Measurements from ENCODE around the gene HPRT1.

DNA sequence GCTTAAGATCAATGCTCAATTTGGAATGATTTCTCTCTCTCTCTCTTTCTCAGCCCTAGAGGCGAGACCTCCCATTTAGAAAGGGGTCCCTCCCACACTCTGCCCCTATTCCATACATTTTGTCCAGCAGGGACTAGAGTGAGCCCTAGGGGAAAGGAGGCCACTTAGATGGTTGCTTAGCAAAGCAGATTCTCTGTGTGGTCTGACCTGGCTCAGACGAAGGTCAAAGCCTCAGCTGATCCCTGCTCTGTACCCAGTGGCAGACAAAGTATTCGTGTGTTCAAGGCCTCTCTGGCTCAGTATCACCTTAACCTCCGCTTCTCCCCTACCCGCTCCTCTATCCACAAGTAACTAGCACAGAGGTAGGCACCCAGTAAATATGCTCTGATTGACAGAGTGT, 78.4 kb downstream of the HPRT1 start:
- TF ChIP-seq, protein P1, sequence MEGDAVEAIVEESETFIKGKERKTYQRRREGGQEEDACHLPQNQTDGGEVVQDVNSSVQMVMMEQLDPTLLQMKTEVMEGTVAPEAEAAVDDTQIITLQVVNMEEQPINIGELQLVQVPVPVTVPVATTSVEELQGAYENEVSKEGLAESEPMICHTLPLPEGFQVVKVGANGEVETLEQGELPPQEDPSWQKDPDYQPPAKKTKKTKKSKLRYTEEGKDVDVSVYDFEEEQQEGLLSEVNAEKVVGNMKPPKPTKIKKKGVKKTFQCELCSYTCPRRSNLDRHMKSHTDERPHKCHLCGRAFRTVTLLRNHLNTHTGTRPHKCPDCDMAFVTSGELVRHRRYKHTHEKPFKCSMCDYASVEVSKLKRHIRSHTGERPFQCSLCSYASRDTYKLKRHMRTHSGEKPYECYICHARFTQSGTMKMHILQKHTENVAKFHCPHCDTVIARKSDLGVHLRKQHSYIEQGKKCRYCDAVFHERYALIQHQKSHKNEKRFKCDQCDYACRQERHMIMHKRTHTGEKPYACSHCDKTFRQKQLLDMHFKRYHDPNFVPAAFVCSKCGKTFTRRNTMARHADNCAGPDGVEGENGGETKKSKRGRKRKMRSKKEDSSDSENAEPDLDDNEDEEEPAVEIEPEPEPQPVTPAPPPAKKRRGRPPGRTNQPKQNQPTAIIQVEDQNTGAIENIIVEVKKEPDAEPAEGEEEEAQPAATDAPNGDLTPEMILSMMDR (IDR thresholded peaks at IDR 0.05): no peak
- TF ChIP-seq, protein P2, sequence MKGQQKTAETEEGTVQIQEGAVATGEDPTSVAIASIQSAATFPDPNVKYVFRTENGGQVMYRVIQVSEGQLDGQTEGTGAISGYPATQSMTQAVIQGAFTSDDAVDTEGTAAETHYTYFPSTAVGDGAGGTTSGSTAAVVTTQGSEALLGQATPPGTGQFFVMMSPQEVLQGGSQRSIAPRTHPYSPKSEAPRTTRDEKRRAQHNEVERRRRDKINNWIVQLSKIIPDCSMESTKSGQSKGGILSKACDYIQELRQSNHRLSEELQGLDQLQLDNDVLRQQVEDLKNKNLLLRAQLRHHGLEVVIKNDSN (CRISPR knock-in tag; IDR thresholded peaks at IDR 0.05): no peak
- TF ChIP-seq, protein P3, sequence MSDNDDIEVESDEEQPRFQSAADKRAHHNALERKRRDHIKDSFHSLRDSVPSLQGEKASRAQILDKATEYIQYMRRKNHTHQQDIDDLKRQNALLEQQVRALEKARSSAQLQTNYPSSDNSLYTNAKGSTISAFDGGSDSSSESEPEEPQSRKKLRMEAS (CRISPR knock-in tag; IDR thresholded peaks at IDR 0.05): no peak
- TF ChIP-seq, protein P4, sequence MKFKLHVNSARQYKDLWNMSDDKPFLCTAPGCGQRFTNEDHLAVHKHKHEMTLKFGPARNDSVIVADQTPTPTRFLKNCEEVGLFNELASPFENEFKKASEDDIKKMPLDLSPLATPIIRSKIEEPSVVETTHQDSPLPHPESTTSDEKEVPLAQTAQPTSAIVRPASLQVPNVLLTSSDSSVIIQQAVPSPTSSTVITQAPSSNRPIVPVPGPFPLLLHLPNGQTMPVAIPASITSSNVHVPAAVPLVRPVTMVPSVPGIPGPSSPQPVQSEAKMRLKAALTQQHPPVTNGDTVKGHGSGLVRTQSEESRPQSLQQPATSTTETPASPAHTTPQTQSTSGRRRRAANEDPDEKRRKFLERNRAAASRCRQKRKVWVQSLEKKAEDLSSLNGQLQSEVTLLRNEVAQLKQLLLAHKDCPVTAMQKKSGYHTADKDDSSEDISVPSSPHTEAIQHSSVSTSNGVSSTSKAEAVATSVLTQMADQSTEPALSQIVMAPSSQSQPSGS (CRISPR knock-in tag; IDR thresholded peaks at IDR 0.05; ENCODE audit: borderline replicate concordance, low read depth): no peak
- no peak for TF ChIP-seq NFYB (CRISPR knock-in tag; conservative IDR thresholded peaks at IDR 0.05; ENCODE audit: low read depth)
- TF ChIP-seq, protein P5, sequence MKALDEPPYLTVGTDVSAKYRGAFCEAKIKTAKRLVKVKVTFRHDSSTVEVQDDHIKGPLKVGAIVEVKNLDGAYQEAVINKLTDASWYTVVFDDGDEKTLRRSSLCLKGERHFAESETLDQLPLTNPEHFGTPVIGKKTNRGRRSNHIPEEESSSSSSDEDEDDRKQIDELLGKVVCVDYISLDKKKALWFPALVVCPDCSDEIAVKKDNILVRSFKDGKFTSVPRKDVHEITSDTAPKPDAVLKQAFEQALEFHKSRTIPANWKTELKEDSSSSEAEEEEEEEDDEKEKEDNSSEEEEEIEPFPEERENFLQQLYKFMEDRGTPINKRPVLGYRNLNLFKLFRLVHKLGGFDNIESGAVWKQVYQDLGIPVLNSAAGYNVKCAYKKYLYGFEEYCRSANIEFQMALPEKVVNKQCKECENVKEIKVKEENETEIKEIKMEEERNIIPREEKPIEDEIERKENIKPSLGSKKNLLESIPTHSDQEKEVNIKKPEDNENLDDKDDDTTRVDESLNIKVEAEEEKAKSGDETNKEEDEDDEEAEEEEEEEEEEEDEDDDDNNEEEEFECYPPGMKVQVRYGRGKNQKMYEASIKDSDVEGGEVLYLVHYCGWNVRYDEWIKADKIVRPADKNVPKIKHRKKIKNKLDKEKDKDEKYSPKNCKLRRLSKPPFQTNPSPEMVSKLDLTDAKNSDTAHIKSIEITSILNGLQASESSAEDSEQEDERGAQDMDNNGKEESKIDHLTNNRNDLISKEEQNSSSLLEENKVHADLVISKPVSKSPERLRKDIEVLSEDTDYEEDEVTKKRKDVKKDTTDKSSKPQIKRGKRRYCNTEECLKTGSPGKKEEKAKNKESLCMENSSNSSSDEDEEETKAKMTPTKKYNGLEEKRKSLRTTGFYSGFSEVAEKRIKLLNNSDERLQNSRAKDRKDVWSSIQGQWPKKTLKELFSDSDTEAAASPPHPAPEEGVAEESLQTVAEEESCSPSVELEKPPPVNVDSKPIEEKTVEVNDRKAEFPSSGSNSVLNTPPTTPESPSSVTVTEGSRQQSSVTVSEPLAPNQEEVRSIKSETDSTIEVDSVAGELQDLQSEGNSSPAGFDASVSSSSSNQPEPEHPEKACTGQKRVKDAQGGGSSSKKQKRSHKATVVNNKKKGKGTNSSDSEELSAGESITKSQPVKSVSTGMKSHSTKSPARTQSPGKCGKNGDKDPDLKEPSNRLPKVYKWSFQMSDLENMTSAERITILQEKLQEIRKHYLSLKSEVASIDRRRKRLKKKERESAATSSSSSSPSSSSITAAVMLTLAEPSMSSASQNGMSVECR (CRISPR knock-in tag; IDR thresholded peaks at IDR 0.05; ENCODE audit: borderline replicate concordance): no peak
- TF ChIP-seq, protein P6, sequence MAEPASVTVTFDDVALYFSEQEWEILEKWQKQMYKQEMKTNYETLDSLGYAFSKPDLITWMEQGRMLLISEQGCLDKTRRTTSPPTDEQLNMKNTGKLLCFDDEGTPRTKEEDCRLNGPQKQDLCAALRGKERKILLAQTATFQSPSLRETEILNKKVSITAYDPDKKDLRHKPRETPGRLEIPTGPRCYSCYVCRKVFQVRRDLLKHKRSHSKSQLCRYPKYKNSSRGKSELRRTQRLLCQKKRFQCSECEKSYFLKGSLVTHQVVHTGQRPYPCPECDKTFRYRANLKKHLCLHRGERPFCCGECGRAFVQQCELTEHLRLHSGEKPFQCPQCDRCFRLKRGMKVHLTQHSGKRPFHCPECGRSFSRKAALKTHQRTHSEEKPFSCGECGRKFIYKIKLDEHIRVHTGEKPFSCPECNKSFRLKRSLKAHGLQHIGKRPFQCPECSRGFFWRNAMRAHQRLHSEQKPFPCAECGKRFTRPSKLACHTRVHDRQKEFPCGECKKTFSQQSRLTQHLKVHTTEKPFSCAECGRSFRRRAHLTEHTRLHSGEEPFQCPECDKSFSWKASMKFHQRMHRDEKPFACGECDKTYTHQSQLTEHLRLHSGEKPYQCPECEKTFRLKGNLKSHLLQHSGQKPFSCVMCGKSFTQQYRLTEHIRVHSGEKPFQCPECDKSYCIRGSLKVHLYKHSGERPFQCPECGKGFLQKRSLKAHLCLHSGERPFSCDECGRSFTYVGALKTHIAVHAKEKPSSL (CRISPR knock-in tag; conservative IDR thresholded peaks at IDR 0.05): no peak
- TF ChIP-seq CBFB (CRISPR knock-in tag; IDR thresholded peaks at IDR 0.05; ENCODE audit: low read depth): no peak
- no peak for TF ChIP-seq ZNF232 (CRISPR knock-in tag; IDR thresholded peaks at IDR 0.05)
- no peak for TF ChIP-seq ZNF219 (CRISPR knock-in tag; IDR thresholded peaks at IDR 0.05; ENCODE audit: borderline replicate concordance)
